Activated T-helper 1 cell treated with anti-CD3 and anti-CD28 coated beads, Interleukin-12 subunit alpha, Interleukin-12 subunit beta, Interleukin-2, Interleukin-4 antibody, amounts not matched to agents 30 ng/mL and 10 ng/mL and 1 ng/mL, durations not matched to agents 14 hours and 24 hours and 36 hours (primary cell): Measurements from ENCODE around the gene MIPOL1. TPM values are rescaled to one million over a fixed set of nuclear protein-coding genes. Genes with fewer than 3 reads are reported as not detected.

Source experiments
- total RNA-seq: library from RNA; stranded (reverse); gene quantifications from 2 replicates; pipeline ENCODE4 v1.2.3, GENCODE V29; 2022

MIPOL1 gene
- total RNA-seq, 1 donor from 2014 or later: not detected

Other genes starting within 250 kb of the MIPOL1 start
- not detected in 2 replicates for gene SLC25A21, start 25.3 kb upstream of the MIPOL1 start, total RNA-seq